ENCODE results near the gene ANXA3.

- TF ChIP-seq ATF1 (CRISPR knock-in tag; IDR thresholded peaks at IDR 0.05), result no peak
- no peak for TF ChIP-seq RELA (CRISPR knock-in tag; IDR thresholded peaks at IDR 0.05; ENCODE audit: borderline replicate concordance)
- TF ChIP-seq CTCF (IDR thresholded peaks at IDR 0.05), result no peak
- no peak for TF ChIP-seq HMGXB4 (CRISPR knock-in tag; IDR thresholded peaks at IDR 0.05)
- TF ChIP-seq, protein P1, sequence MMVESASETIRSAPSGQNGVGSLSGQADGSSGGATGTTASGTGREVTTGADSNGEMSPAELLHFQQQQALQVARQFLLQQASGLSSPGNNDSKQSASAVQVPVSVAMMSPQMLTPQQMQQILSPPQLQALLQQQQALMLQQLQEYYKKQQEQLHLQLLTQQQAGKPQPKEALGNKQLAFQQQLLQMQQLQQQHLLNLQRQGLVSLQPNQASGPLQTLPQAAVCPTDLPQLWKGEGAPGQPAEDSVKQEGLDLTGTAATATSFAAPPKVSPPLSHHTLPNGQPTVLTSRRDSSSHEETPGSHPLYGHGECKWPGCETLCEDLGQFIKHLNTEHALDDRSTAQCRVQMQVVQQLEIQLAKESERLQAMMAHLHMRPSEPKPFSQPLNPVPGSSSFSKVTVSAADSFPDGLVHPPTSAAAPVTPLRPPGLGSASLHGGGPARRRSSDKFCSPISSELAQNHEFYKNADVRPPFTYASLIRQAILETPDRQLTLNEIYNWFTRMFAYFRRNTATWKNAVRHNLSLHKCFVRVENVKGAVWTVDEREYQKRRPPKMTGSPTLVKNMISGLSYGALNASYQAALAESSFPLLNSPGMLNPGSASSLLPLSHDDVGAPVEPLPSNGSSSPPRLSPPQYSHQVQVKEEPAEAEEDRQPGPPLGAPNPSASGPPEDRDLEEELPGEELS (CRISPR knock-in tag; IDR thresholded peaks at IDR 0.05), result no peak
- TF ChIP-seq USF2 (CRISPR knock-in tag; IDR thresholded peaks at IDR 0.05), result no peak
- TF ChIP-seq, protein P2, sequence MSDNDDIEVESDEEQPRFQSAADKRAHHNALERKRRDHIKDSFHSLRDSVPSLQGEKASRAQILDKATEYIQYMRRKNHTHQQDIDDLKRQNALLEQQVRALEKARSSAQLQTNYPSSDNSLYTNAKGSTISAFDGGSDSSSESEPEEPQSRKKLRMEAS (CRISPR knock-in tag; IDR thresholded peaks at IDR 0.05), result no peak
Measured at GRCh38 chr4:78648640-78649363, 97.2 kb downstream of the ANXA3 start.
